Measurements from ENCODE around the gene STAG3.
"Not testable (repeated sequence)": the region's sequence is repeated elsewhere in the genome, so short reads cannot be mapped to it uniquely, and the experiment has no call there.

STAG3 gene

GRCh38 chr7:100247152-100247757 lies 69.5 kb downstream of the STAG3 start:
- DNase-seq (ENCODE audit: low spot score) = no peak

GRCh38 chr7:100248483-100248882 lies 70.8 kb downstream of the STAG3 start:
- DNase-seq (ENCODE audit: low spot score) = no peak

- DNase-seq (ENCODE audit: low spot score) = no peak
These were observed 79.3 kb downstream of the STAG3 start for GRCh38 chr7:100257017-100257416.

DNA sequence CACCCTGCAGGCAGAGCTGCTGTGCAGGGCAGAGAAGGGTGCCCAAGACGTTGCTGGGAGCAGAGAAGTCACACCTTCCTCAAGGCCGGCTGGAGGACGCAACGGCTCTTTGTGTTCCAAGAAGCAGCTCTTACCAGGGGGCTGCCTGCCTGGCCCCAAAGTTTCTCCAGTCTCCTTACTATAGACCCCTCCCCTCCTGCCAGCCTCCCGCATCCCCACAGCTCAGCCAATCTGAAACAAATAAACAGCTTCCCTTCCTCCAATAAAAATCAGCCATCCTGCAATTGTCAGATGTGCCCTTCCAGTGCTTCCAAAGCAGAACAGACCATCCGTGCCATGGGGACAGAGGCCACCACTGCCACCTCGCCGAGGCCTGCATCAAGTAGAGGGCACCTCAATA lies 82.3 kb downstream of the STAG3 start:
- DNase-seq (ENCODE audit: low spot score) = not testable (repeated sequence)

DNA sequence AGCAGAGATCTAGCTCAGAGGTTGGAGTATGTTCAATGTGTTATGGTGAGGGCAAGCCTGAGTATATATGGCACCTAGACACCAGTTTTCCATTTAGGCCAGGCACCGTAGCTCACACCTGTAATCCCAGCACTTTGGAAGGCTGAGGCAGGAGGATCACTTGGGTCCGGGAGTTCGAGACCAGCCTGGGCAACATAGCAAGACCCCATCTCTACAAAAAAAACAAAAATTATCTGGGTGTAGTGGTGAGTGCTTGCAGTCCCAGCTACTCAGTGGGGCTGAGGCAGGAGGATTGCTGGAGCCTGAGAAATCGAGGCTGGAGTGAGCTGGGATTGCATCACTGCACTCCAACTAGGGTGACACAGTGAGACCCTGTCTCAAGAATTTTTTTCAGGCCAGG lies 85.2 kb downstream of the STAG3 start:
- DNase-seq (ENCODE audit: low spot score) = not testable (repeated sequence)

Measured in globus pallidus (tissue), 1 donor.